K562 (cell line): ENCODE results near the gene DHRS11.

Source experiments
- ADNP ChIP-seq: fragments of 200-800 bp; sonication (Bioruptor generic); IDR thresholded peaks from 2 replicates; pipeline ENCODE4 v1.6.1; 2016; ENCODE audit warnings: missing genetic modification characterization, missing compliant biosample characterization
- KDM1A ChIP-seq, 2 experiments: fragments of 450-650 bp; IDR thresholded peaks; 2 replicates each; pipeline ENCODE4 v1.6.1; 2016; ENCODE audit warnings: mild to moderate bottlenecking in 2 of 2
- NRF1 ChIP-seq, 2 experiments: fragments of 450-650 bp; IDR thresholded peaks in 1 of 2; conservative IDR thresholded peaks in 1 of 2; 2 replicates each; pipeline ENCODE4 v1.6.1; 2014; ENCODE audit warnings: mild to moderate bottlenecking in 2 of 2
- POLR2A ChIP-seq: fragments of 450-650 bp; conservative IDR thresholded peaks from 2 replicates; pipeline ENCODE4 v1.6.1; 2016
- RBM22 ChIP-seq: fragments of 200-400 bp; formaldehyde crosslinking; IDR thresholded peaks from 2 replicates; pipeline ENCODE4 v1.6.1; 2018; ENCODE audit warnings: low read length, low read depth; ENCODE audit not compliant: poor library complexity, severe bottlenecking
- RFX5 ChIP-seq: IDR thresholded peaks from 2 replicates; pipeline ENCODE4 v1.6.1; 2011; ENCODE audit warnings: low read depth, mild to moderate bottlenecking, improper control_type of control experiment, low read length
- U2AF1 ChIP-seq: fragments of 200-400 bp; formaldehyde crosslinking; optimal IDR thresholded peaks from 2 replicates; pipeline ENCODE3; 2017; ENCODE audit warnings: mild to moderate bottlenecking, low read depth, low read length, moderate library complexity
- ZNF707 ChIP-seq: fragments of 250-450 bp; sonication (Bioruptor Pico); conservative IDR thresholded peaks from 2 replicates; pipeline ENCODE4 v1.8.0; 2022; ENCODE audit warnings: inconsistent platforms, mild to moderate bottlenecking, moderate library complexity
- ZNF766 ChIP-seq: fragments of 200-800 bp; sonication (Bioruptor generic); conservative IDR thresholded peaks from 2 replicates; pipeline ENCODE4 v1.6.1; 2016; ENCODE audit warnings: missing genetic modification characterization, missing compliant biosample characterization
- TF ChIP-seq, protein P1 (sequence below): sonication (generic); formaldehyde crosslinking; IDR thresholded peaks from 2 replicates; pipeline ENCODE4 v1.8.0; 2022; ENCODE audit warnings: mild to moderate bottlenecking, missing genetic modification reagents
- TF ChIP-seq, protein P2 (sequence below), 3 experiments: IDR thresholded peaks in 2 of 3; conservative IDR thresholded peaks in 1 of 3; 2 replicates each; pipeline ENCODE4 v1.5.1; 2011 to 2012; ENCODE audit warnings: low read length in 3 of 3, mild to moderate bottlenecking in 3 of 3, control low read depth in 2 of 3, improper control_type of control experiment in 1 of 3, inconsistent platforms in 1 of 3, low read depth in 1 of 3, mixed read lengths in 1 of 3, moderate library complexity in 1 of 3; ENCODE audit not compliant: insufficient read depth in 2 of 3
- TF ChIP-seq, protein P3 (sequence below): fragments of 450-650 bp; formaldehyde crosslinking; IDR thresholded peaks from 2 replicates; pipeline ENCODE4 v1.4.0; 2020; ENCODE audit warnings: mild to moderate bottlenecking, moderate library complexity
- TF ChIP-seq, protein P4 (sequence below): fragments of 450-650 bp; IDR thresholded peaks from 2 replicates; pipeline ENCODE4 v1.6.1; 2017; ENCODE audit warnings: antibody characterized with exemption, mild to moderate bottlenecking

DNA sequence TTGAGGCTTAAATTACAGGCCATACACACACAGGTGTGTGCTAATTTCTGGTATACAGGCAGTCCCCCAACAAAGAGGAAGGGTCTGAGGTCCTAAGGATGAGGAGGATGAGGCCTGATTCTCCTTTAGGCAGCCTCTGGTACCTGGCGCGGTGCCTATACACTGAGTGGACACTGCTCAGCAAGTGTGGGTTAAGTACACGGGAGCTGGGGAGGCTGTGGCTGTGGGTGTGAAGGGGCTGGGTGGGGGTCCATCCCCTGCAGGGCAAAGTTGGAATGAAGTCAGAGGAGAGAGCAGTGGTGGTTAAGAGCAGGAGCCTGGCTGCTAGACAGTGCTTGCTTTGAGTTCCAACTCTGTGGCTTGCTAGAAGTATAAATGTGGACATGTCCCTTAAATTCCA, 20.6 kb downstream of the DHRS11 start:
- TF ChIP-seq ZNF766 (no peak), RFX5 (no peak), POLR2A (no peak), ADNP (no peak), U2AF1 (no peak), KDM1A (IDR thresholded peaks at IDR 0.05) (no peak), NRF1 (conservative IDR thresholded peaks at IDR 0.05 in 1 of 2, IDR thresholded peaks at IDR 0.05 in 1 of 2) (no peak), ZNF707 (CRISPR knock-in tag) (no peak), RBM22 (no peak)
- TF ChIP-seq, protein P1, sequence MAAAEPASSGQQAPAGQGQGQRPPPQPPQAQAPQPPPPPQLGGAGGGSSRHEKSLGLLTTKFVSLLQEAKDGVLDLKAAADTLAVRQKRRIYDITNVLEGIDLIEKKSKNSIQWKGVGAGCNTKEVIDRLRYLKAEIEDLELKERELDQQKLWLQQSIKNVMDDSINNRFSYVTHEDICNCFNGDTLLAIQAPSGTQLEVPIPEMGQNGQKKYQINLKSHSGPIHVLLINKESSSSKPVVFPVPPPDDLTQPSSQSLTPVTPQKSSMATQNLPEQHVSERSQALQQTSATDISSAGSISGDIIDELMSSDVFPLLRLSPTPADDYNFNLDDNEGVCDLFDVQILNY, result no peak
- TF ChIP-seq, protein P2, sequence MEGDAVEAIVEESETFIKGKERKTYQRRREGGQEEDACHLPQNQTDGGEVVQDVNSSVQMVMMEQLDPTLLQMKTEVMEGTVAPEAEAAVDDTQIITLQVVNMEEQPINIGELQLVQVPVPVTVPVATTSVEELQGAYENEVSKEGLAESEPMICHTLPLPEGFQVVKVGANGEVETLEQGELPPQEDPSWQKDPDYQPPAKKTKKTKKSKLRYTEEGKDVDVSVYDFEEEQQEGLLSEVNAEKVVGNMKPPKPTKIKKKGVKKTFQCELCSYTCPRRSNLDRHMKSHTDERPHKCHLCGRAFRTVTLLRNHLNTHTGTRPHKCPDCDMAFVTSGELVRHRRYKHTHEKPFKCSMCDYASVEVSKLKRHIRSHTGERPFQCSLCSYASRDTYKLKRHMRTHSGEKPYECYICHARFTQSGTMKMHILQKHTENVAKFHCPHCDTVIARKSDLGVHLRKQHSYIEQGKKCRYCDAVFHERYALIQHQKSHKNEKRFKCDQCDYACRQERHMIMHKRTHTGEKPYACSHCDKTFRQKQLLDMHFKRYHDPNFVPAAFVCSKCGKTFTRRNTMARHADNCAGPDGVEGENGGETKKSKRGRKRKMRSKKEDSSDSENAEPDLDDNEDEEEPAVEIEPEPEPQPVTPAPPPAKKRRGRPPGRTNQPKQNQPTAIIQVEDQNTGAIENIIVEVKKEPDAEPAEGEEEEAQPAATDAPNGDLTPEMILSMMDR (IDR thresholded peaks at IDR 0.05 in 2 of 3, conservative IDR thresholded peaks at IDR 0.05 in 1 of 3; ENCODE audit: insufficient read depth in 2 of 3, low read depth in 1 of 3, low read length in 3 of 3), result no peak
- TF ChIP-seq, protein P3, sequence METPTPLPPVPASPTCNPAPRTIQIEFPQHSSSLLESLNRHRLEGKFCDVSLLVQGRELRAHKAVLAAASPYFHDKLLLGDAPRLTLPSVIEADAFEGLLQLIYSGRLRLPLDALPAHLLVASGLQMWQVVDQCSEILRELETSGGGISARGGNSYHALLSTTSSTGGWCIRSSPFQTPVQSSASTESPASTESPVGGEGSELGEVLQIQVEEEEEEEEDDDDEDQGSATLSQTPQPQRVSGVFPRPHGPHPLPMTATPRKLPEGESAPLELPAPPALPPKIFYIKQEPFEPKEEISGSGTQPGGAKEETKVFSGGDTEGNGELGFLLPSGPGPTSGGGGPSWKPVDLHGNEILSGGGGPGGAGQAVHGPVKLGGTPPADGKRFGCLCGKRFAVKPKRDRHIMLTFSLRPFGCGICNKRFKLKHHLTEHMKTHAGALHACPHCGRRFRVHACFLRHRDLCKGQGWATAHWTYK, result no peak
- TF ChIP-seq, protein P4, sequence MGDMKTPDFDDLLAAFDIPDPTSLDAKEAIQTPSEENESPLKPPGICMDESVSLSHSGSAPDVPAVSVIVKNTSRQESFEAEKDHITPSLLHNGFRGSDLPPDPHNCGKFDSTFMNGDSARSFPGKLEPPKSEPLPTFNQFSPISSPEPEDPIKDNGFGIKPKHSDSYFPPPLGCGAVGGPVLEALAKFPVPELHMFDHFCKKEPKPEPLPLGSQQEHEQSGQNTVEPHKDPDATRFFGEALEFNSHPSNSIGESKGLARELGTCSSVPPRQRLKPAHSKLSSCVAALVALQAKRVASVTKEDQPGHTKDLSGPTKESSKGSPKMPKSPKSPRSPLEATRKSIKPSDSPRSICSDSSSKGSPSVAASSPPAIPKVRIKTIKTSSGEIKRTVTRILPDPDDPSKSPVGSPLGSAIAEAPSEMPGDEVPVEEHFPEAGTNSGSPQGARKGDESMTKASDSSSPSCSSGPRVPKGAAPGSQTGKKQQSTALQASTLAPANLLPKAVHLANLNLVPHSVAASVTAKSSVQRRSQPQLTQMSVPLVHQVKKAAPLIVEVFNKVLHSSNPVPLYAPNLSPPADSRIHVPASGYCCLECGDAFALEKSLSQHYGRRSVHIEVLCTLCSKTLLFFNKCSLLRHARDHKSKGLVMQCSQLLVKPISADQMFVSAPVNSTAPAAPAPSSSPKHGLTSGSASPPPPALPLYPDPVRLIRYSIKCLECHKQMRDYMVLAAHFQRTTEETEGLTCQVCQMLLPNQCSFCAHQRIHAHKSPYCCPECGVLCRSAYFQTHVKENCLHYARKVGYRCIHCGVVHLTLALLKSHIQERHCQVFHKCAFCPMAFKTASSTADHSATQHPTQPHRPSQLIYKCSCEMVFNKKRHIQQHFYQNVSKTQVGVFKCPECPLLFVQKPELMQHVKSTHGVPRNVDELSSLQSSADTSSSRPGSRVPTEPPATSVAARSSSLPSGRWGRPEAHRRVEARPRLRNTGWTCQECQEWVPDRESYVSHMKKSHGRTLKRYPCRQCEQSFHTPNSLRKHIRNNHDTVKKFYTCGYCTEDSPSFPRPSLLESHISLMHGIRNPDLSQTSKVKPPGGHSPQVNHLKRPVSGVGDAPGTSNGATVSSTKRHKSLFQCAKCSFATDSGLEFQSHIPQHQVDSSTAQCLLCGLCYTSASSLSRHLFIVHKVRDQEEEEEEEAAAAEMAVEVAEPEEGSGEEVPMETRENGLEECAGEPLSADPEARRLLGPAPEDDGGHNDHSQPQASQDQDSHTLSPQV, result no peak
